Right cardiac atrium (tissue), 5 donors: ENCODE results near the gene DEFB113. TPM values are rescaled to one million over a fixed set of nuclear protein-coding genes. Genes with fewer than 3 reads are reported as not detected.

Experiments
- ATAC-seq, 2 donors: fragments of 200-7000 bp; cut with Tn5 transposase; one replicate each; pipeline versions ENCODE4 v1.8.0 to v1.9.1; 2020; ENCODE audit warnings: moderate library complexity in 2 of 2, mild to moderate bottlenecking in 1 of 2
- DNase-seq, 3 donors: peaks; one replicate each; pipeline ENCODE4 v3.0.0-alpha.2; 2020
- H3K27ac ChIP-seq: one replicate; pipeline ENCODE4 v1.5.1; 2013; ENCODE audit warnings: mild to moderate bottlenecking, low read length, control low read depth, moderate library complexity
- H3K27me3 ChIP-seq: one replicate; pipeline ENCODE4 v1.6.1; 2013; ENCODE audit not compliant: control insufficient read depth, insufficient read depth
- H3K4me1 ChIP-seq: one replicate; pipeline ENCODE4 v1.6.1; 2013; ENCODE audit warnings: low read length; ENCODE audit not compliant: control insufficient read depth, insufficient read depth
- H3K4me3 ChIP-seq: one replicate; pipeline ENCODE4 v1.5.1; 2013; ENCODE audit warnings: low read length, control low read depth
- H3K9me3 ChIP-seq: one replicate; pipeline ENCODE4 v1.6.1; 2013; ENCODE audit warnings: low read length; ENCODE audit not compliant: control insufficient read depth
- WGBS: extraction: QIAGEN DNeasy Blood & Tissue Kit; methylation state at CpG from one replicate; pipeline ENCODE4 v1.1.7; 2013; 5-methylcytosine and 5-hydroxymethylcytosine counted together
- intact Hi-C, 4 donors: fragments of 100-400 bp; cut with DNase I; formaldehyde crosslinking; loops; one replicate each; pipeline versions ENCODE4 v1.11.0 to v1.14.0; 2022 to 2023
- long read RNA-seq, 4 donors: library from polyadenylated mRNA; unstranded; transcript quantifications; one replicate each; pipeline ENCODE4 v2.0.0, GENCODE V29; 2020 to 2021
- polyA plus RNA-seq: library from polyadenylated mRNA; stranded (reverse); fragments of 200-250 nt; gene quantifications from one replicate; pipeline ENCODE4 v1.2.3, GENCODE V29; 2013
- total RNA-seq, 4 donors: library from RNA; stranded (reverse); fragmentation: NEBNext Ultra II Directional; extraction: Animal tissue kit (Norgen Biotek cat#: 25700); gene quantifications; one replicate each; pipeline ENCODE4 v1.2.1, GENCODE V29; 2021
- donor health status: healthy with polysubstance abuse.
- donor health status: DM: no; HTN: yes; CAD: no.
- donor health status: DM: no; HTN: no; CAD: no.
- donor health status: DM: no; HTN: yes; CAD: no; lungs with severe emphysema.
- donor health status: DM: yes; HTN: yes; CAD: no.

The DEFB113 gene, protein sequence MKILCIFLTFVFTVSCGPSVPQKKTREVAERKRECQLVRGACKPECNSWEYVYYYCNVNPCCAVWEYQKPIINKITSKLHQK
- total RNA-seq: not detected
- not detected for polyA plus RNA-seq
- long read RNA-seq, donor 1: 0 reads
- long read RNA-seq, donor 2: 0 reads
- long read RNA-seq, donor 3: 0 reads
- long read RNA-seq, donor 4: 0 reads

DNA sequence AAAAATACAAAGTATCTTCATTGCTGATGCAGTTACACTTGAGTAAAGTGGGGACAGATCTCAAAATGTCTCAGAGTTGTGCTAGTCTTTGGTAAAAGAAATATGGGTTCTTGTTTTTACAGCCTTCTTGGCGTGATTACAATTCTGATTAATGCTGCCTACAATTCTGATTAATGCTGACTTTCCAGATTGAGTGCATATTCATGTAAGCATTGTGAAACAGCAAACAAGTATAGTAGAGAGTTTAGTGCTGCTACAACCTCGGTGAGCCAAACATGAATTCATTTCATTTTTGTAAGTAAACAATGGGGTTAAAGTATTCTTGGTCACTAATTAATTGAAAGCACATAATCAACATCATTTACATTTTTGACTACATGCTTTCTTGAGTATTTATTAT lies at the start of gene DEFB113:
TSS of gene DEFB113 (minus strand) at position 21 of the 400 bp plus-strand sequence. CDS start at position 21, 0 bp downstream.
- no peaks in the 10 kb centered on the region for H3K4me1 ChIP-seq
- WGBS: 53% methylated on average over 2 of the region's 2 CpGs
- ATAC-seq (no peak), DNase-seq (no peak)
- no peaks in the 10 kb centered on the region for H3K9me3 ChIP-seq
- no peak within 1 kb of the TSS for H3K4me3 ChIP-seq
- H3K27me3 ChIP-seq: no peaks in the 10 kb centered on the region
- H3K27ac ChIP-seq: no peak within 1 kb of the TSS
- intact Hi-C loops: no loop called here

DNA sequence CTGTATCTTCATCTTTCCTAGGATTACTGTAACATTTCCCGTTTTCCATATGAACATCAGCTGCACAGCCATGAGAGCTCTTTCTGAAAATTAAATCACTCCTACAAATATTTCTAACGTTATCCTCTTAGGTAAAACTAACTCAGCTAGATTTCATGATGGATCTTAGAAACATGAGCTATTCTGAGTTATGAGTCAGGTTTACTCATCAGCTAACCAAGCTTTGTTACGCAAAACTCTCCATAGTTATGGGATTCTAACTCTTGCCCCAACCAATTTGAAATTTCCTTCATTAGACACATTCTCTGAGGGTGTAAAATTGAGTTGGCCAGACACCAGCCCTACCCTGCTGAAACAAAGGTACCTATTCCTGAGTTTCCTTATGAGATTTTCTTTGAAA lies 38.4 kb upstream of the DEFB113 start:
- H3K9me3 ChIP-seq: no peaks in the 10 kb centered on the region
- intact Hi-C loops: no loop called here
- H3K27me3 ChIP-seq: no peaks in the 10 kb centered on the region
- no peak overlapping the region for H3K27ac ChIP-seq
- DNase-seq (no peak), ATAC-seq (no peak)
- no peaks in the 10 kb centered on the region for H3K4me1 ChIP-seq
- H3K4me3 ChIP-seq: no peak overlapping the region
- 82% methylated on average over 3 of the region's 3 CpGs for WGBS

DNA sequence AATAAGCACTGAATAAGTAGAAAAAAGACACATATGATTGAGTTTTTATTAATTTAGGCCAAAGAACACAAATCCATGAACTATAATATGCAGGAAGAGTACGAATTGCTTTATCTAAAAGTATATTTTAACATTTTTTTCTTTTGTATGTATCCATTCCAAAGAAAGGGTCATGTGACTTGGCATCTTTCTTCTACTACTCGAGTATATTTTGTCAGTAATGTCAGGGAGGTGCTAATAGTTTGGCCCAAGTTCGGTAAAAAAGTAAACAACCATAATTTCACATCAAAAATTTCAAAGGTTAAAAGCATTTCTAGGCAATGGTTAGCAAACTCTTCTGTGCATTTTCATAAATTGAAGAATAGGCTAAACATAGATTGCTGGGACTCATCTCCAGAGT lies 33.7 kb upstream of the DEFB113 start:
- DNase-seq: no peak
- WGBS: 57% methylated on average over 3 of the region's 3 CpGs
- no peak overlapping the region for H3K4me3 ChIP-seq
- H3K27ac ChIP-seq: no peak overlapping the region
- no peaks in the 10 kb centered on the region for H3K9me3 ChIP-seq
- intact Hi-C loops: no loop called here
- no peaks in the 10 kb centered on the region for H3K4me1 ChIP-seq
- no peak for ATAC-seq
- H3K27me3 ChIP-seq: no peaks in the 10 kb centered on the region

- intact Hi-C loops: no loop called here
- Histone ChIP-seq H3K27me3 (no peaks in the 10 kb centered on the region), H3K9me3 (no peaks in the 10 kb centered on the region), H3K27ac (no peak overlapping the region), H3K4me3 (no peak overlapping the region), H3K4me1 (no peaks in the 10 kb centered on the region)
- ATAC-seq (no peak), DNase-seq (no peak)
These were observed 25.9 kb upstream of the DEFB113 start for GRCh38 chr6:49995278-49995677.

DNA sequence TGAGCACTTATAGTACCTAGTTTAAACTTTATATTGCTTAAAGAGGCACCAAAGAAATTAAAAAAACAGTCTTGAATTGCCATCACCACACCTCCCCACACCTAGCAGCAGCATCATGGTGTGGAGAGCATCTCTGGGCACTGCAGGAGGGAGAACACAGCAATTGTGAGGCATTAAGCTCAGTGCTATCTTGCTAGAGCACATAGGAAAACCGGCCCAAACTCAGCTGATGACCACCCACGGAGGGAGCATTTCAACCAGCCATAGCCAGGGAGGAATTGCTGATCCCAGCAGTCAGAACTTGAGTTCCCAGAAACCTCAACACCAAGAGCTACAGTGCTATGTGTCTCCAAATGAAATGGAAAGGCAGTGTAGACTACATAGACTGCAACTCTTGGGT lies 19.5 kb upstream of the DEFB113 start:
- Histone ChIP-seq H3K4me1 (no peaks in the 10 kb centered on the region), H3K27ac (no peak overlapping the region), H3K27me3 (no peaks in the 10 kb centered on the region), H3K4me3 (no peak overlapping the region), H3K9me3 (no peaks in the 10 kb centered on the region)
- no peak for ATAC-seq
- intact Hi-C loops: no loop called here
- 58% methylated on average over 2 of the region's 2 CpGs for WGBS
- DNase-seq: no peak

DNA sequence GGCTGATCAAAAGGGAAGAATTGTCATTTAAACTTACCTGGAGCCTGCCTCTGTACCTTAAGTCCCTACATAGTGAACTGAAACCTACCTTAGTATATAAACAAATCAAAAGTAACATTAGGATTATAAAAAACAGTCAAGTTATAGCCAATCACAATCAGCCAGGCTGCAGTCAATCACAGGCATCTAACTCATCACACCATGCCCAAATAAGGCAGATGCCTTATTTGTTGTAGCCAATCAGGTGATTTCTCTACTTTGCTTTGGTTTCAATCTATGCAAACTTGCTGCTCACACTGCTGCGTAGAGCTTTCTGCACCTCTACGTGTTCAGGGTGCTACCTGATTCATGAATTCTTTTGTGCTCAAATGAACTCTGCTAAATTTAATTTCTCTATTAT lies 18.3 kb upstream of the DEFB113 start:
- Histone ChIP-seq H3K4me1 (no peaks in the 10 kb centered on the region), H3K4me3 (no peak overlapping the region), H3K27ac (no peak overlapping the region), H3K9me3 (no peaks in the 10 kb centered on the region), H3K27me3 (no peaks in the 10 kb centered on the region)
- intact Hi-C loops: no loop called here
- DNase-seq (no peak), ATAC-seq (no peak)
- 89% methylated on average over 2 of the region's 2 CpGs for WGBS

DNA sequence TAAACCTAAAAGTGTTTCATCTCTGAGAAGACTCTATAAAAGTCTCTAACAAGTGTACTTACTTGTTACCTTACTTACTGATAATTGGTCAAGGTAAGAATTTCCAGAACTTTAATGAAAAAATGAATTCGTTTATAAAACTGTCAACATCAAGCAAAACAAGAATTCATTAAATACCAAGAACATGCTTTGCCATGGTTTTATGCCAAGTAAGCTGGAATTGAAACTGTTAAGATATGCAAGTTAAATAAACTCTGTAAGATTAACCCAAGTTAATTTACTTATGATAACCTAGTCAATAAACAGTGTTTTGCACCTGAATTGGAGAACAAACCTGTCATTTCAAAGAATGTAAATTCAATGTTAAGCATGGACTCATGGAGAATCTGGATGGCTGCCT lies 17.1 kb upstream of the DEFB113 start:
- ATAC-seq: no peak
- no peak for DNase-seq
- intact Hi-C loops: no loop called here
- Histone ChIP-seq H3K27ac (no peak overlapping the region), H3K4me1 (no peaks in the 10 kb centered on the region), H3K9me3 (no peaks in the 10 kb centered on the region), H3K27me3 (no peaks in the 10 kb centered on the region), H3K4me3 (no peak overlapping the region)
- WGBS: 52% methylated on average over 1 of the region's 1 CpG

DNA sequence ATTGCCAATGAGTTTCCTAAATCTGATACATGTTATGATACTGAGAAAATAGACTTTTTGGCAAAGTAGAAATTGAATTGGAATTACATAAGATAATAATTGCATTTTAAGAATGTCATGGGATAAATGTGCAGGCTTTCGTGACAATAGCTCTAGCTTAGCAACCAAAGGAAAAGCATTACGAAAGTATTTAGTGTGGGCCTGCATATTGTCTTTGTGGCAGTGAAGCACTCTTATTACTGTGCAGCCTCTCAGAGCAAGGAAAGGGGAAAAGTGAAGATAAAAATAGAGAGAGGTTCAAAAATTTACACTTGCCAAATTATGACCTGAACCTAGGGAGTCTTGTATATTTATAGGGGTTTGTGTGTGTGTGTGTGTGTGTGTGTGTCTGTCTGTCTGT lies 12.6 kb upstream of the DEFB113 start:
- intact Hi-C loops: no loop called here
- no peak for ATAC-seq
- Histone ChIP-seq H3K9me3 (no peaks in the 10 kb centered on the region), H3K4me1 (no peaks in the 10 kb centered on the region), H3K27ac (no peak overlapping the region), H3K4me3 (no peak overlapping the region), H3K27me3 (no peaks in the 10 kb centered on the region)
- 80% methylated on average over 2 of the region's 2 CpGs for WGBS
- DNase-seq: no peak

DNA sequence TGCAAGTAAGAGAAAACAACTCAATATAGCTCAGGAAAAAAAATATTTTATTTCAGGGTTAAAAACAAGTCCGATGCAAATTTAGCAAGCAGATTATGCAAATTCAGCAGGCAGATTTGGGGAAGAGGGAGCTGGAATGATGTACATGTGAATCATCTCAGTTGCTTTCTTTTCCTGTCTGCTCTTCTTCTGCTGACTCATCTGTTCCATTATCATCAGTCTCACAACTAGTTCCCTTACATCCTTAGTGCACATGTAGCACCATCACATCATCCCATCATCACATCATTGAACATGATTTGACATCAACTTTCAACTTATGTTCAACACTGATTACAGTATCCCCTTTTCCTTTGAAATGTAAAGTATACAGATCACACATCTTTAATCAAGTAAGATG lies 11.5 kb upstream of the DEFB113 start:
- ATAC-seq (no peak), DNase-seq (no peak)
- 82% methylated on average over 1 of the region's 1 CpG for WGBS
- H3K9me3 ChIP-seq: no peaks in the 10 kb centered on the region
- H3K27me3 ChIP-seq: no peaks in the 10 kb centered on the region
- intact Hi-C loops: no loop called here
- H3K4me3 ChIP-seq: no peak overlapping the region
- H3K27ac ChIP-seq: no peak overlapping the region
- no peaks in the 10 kb centered on the region for H3K4me1 ChIP-seq

DNA sequence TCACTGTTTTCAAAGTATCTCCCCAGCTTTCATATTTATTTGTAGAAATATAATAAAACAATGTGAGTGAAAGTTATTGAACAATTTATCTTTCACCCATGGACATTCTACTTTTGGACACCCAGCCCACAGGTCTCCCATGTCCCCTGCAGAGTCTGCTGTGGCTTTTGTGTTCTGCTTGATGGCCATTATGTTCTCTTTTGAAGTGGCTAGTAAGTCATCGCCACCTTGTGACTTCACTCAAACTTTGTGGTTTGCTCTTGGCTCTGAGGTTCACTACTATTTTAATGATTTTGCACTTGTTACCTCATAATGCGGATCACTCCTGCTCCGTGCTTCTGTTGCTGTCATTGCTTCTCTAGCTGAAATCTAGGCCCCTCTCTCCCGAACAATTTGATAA lies 10.2 kb upstream of the DEFB113 start:
- DNase-seq (no peak), ATAC-seq (no peak)
- WGBS: 82% methylated on average over 4 of the region's 4 CpGs
- Histone ChIP-seq H3K27ac (no peak overlapping the region), H3K27me3 (no peaks in the 10 kb centered on the region), H3K4me3 (no peak overlapping the region), H3K9me3 (no peaks in the 10 kb centered on the region), H3K4me1 (no peaks in the 10 kb centered on the region)
- intact Hi-C loops: no loop called here

GRCh38 chr6:49978332-49979226 lies 9.2 kb upstream of the DEFB113 start:
- DNase-seq (no peak), ATAC-seq (no peak)
- Histone ChIP-seq H3K9me3 (no peaks in the 10 kb centered on the region), H3K4me3 (no peak overlapping the region), H3K27ac (no peak overlapping the region), H3K4me1 (no peaks in the 10 kb centered on the region), H3K27me3 (no peaks in the 10 kb centered on the region)
- 43% methylated on average over 3 of the region's 3 CpGs for WGBS
- intact Hi-C loops: no loop called here
